ENCODE data around the gene RAPGEF4. TPM values are rescaled to one million over a fixed set of nuclear protein-coding genes. Genes with fewer than 3 reads are reported as not detected.

The RAPGEF4 gene
- polyA plus RNA-seq, 2 donors, result 1.7 to 3.1 TPM

- Histone ChIP-seq H3K36me3 (ENCODE audit: control insufficient read depth in 2 of 2, insufficient read depth in 2 of 2, low read length in 1 of 2) (no peaks in the 10 kb centered on the region), H3K4me3 (ENCODE audit: low read depth in 1 of 2, low read length in 2 of 2) (no peak overlapping the region), H3K9me3 (ENCODE audit: control insufficient read depth in 2 of 2, insufficient read depth in 1 of 2, low read depth in 1 of 2, low read length in 1 of 2) (no peaks in the 10 kb centered on the region), H3K27me3 (ENCODE audit: control insufficient read depth in 1 of 2, insufficient read depth in 2 of 2, low read length in 2 of 2) (no peaks in the 10 kb centered on the region), H3K4me1 (ENCODE audit: control insufficient read depth in 2 of 2, insufficient read depth in 2 of 2, low read length in 1 of 2) (no peaks in the 10 kb centered on the region), H3K27ac (ENCODE audit: low read depth in 2 of 2, low read length in 1 of 2) (no peak overlapping the region)
- whole genome bisulfite sequencing, 2 donors, result 93% methylated on average over 2 of the region's 2 CpGs
These were observed 10.4 kb upstream of the RAPGEF4 start for GRCh38 chr2:172725284-172725683.

- WGBS, 2 donors, result 73 to 80% methylated on average over 3 of the region's 3 CpGs
- Histone ChIP-seq H3K4me1 (ENCODE audit: control insufficient read depth in 2 of 2, insufficient read depth in 2 of 2, low read length in 1 of 2) (no peaks in the 10 kb centered on the region), H3K4me3 (ENCODE audit: low read depth in 1 of 2, low read length in 2 of 2) (no peak overlapping the region), H3K27me3 (ENCODE audit: control insufficient read depth in 1 of 2, insufficient read depth in 2 of 2, low read length in 2 of 2) (peaks cover 0 to 1% of the 10 kb centered on the region in 2 donors), H3K36me3 (ENCODE audit: control insufficient read depth in 2 of 2, insufficient read depth in 2 of 2, low read length in 1 of 2) (no peaks in the 10 kb centered on the region), H3K9me3 (ENCODE audit: control insufficient read depth in 2 of 2, insufficient read depth in 1 of 2, low read depth in 1 of 2, low read length in 1 of 2) (no peaks in the 10 kb centered on the region), H3K27ac (ENCODE audit: low read depth in 2 of 2, low read length in 1 of 2) (no peak overlapping the region)
These were observed 9.9 kb upstream of the RAPGEF4 start for GRCh38 chr2:172725746-172726145.

- WGBS, 2 donors, result 72 to 79% methylated on average over 8 of the region's 8 CpGs
- H3K27ac ChIP-seq (ENCODE audit: low read depth in 2 of 2, low read length in 1 of 2), result no peak overlapping the region
- H3K4me1 ChIP-seq (ENCODE audit: control insufficient read depth in 2 of 2, insufficient read depth in 2 of 2, low read length in 1 of 2), result no peaks in the 10 kb centered on the region
- H3K4me3 ChIP-seq (ENCODE audit: low read depth in 1 of 2, low read length in 2 of 2), result no peak overlapping the region
- H3K9me3 ChIP-seq (ENCODE audit: control insufficient read depth in 2 of 2, insufficient read depth in 1 of 2, low read depth in 1 of 2, low read length in 1 of 2), result no peaks in the 10 kb centered on the region
- no peaks in the 10 kb centered on the region for H3K36me3 ChIP-seq (ENCODE audit: control insufficient read depth in 2 of 2, insufficient read depth in 2 of 2, low read length in 1 of 2)
- peaks cover 0 to 3% of the 10 kb centered on the region in 2 donors for H3K27me3 ChIP-seq (ENCODE audit: control insufficient read depth in 1 of 2, insufficient read depth in 2 of 2, low read length in 2 of 2)
These were observed 9.4 kb upstream of the RAPGEF4 start for GRCh38 chr2:172726172-172726735.

GRCh38 chr2:172730411-172730810, 5.2 kb upstream of the RAPGEF4 start:
- 95% methylated on average over 2 of the region's 2 CpGs for WGBS, 2 donors
- no peak overlapping the region for H3K27ac ChIP-seq (ENCODE audit: low read depth in 2 of 2, low read length in 1 of 2)
- H3K27me3 ChIP-seq (ENCODE audit: control insufficient read depth in 1 of 2, insufficient read depth in 2 of 2, low read length in 2 of 2), result peaks cover 0 to 3% of the 10 kb centered on the region in 2 donors
- H3K4me3 ChIP-seq (ENCODE audit: low read depth in 1 of 2, low read length in 2 of 2), result no peak overlapping the region
- H3K9me3 ChIP-seq (ENCODE audit: control insufficient read depth in 2 of 2, insufficient read depth in 1 of 2, low read depth in 1 of 2, low read length in 1 of 2), result no peaks in the 10 kb centered on the region
- no peaks in the 10 kb centered on the region for H3K36me3 ChIP-seq (ENCODE audit: control insufficient read depth in 2 of 2, insufficient read depth in 2 of 2, low read length in 1 of 2)
- peaks cover 0 to 3% of the 10 kb centered on the region in 2 donors for H3K4me1 ChIP-seq (ENCODE audit: control insufficient read depth in 2 of 2, insufficient read depth in 2 of 2, low read length in 1 of 2)

GRCh38 chr2:172734711-172735581, 699 bp upstream of the RAPGEF4 start:
- H3K4me1 ChIP-seq (ENCODE audit: control insufficient read depth in 2 of 2, insufficient read depth in 2 of 2, low read length in 1 of 2), result peaks cover 3 to 5% of the 10 kb centered on the region in 2 donors
- peak overlapping the region; percentile 42 to 66 for H3K4me3 ChIP-seq (ENCODE audit: low read depth in 1 of 2, low read length in 2 of 2)
- peaks cover 0 to 7% of the 10 kb centered on the region in 2 donors for H3K27me3 ChIP-seq (ENCODE audit: control insufficient read depth in 1 of 2, insufficient read depth in 2 of 2, low read length in 2 of 2)
- WGBS, 2 donors, result 38 to 41% methylated on average over 24 of the region's 24 CpGs
- no peaks in the 10 kb centered on the region for H3K9me3 ChIP-seq (ENCODE audit: control insufficient read depth in 2 of 2, insufficient read depth in 1 of 2, low read depth in 1 of 2, low read length in 1 of 2)
- H3K36me3 ChIP-seq (ENCODE audit: control insufficient read depth in 2 of 2, insufficient read depth in 2 of 2, low read length in 1 of 2), result no peaks in the 10 kb centered on the region
- H3K27ac ChIP-seq (ENCODE audit: low read depth in 2 of 2, low read length in 1 of 2), result no peak overlapping the region

- peaks cover 3 to 5% of the 10 kb centered on the region in 2 donors for H3K4me1 ChIP-seq (ENCODE audit: control insufficient read depth in 2 of 2, insufficient read depth in 2 of 2, low read length in 1 of 2)
- no peaks in the 10 kb centered on the region for H3K9me3 ChIP-seq (ENCODE audit: control insufficient read depth in 2 of 2, insufficient read depth in 1 of 2, low read depth in 1 of 2, low read length in 1 of 2)
- 33 to 35% methylated on average over 16 of the region's 16 CpGs for WGBS, 2 donors
- H3K36me3 ChIP-seq (ENCODE audit: control insufficient read depth in 2 of 2, insufficient read depth in 2 of 2, low read length in 1 of 2), result no peaks in the 10 kb centered on the region
- no peak overlapping the region for H3K27ac ChIP-seq (ENCODE audit: low read depth in 2 of 2, low read length in 1 of 2)
- H3K27me3 ChIP-seq (ENCODE audit: control insufficient read depth in 1 of 2, insufficient read depth in 2 of 2, low read length in 2 of 2), result peaks cover 0 to 5% of the 10 kb centered on the region in 2 donors
- peak overlapping the region; percentile 42 to 66 for H3K4me3 ChIP-seq (ENCODE audit: low read depth in 1 of 2, low read length in 2 of 2)
These were observed 954 bp downstream of the RAPGEF4 start for GRCh38 chr2:172736424-172737174.

- Histone ChIP-seq H3K4me1 (ENCODE audit: control insufficient read depth in 2 of 2, insufficient read depth in 2 of 2, low read length in 1 of 2) (peaks cover 3 to 5% of the 10 kb centered on the region in 2 donors), H3K9me3 (ENCODE audit: control insufficient read depth in 2 of 2, insufficient read depth in 1 of 2, low read depth in 1 of 2, low read length in 1 of 2) (no peaks in the 10 kb centered on the region), H3K4me3 (ENCODE audit: low read depth in 1 of 2, low read length in 2 of 2) (no peak overlapping the region), H3K27ac (ENCODE audit: low read depth in 2 of 2, low read length in 1 of 2) (no peak overlapping the region), H3K27me3 (ENCODE audit: control insufficient read depth in 1 of 2, insufficient read depth in 2 of 2, low read length in 2 of 2) (peaks cover 0 to 5% of the 10 kb centered on the region in 2 donors), H3K36me3 (ENCODE audit: control insufficient read depth in 2 of 2, insufficient read depth in 2 of 2, low read length in 1 of 2) (no peaks in the 10 kb centered on the region)
- WGBS, 2 donors, result 70 to 82% methylated on average over 7 of the region's 7 CpGs
These were observed 4.1 kb downstream of the RAPGEF4 start for GRCh38 chr2:172739661-172740266.

- no peaks in the 10 kb centered on the region for H3K9me3 ChIP-seq (ENCODE audit: control insufficient read depth in 2 of 2, insufficient read depth in 1 of 2, low read depth in 1 of 2, low read length in 1 of 2)
- peaks cover 0 to 5% of the 10 kb centered on the region in 2 donors for H3K27me3 ChIP-seq (ENCODE audit: control insufficient read depth in 1 of 2, insufficient read depth in 2 of 2, low read length in 2 of 2)
- no peak overlapping the region for H3K4me3 ChIP-seq (ENCODE audit: low read depth in 1 of 2, low read length in 2 of 2)
- H3K27ac ChIP-seq (ENCODE audit: low read depth in 2 of 2, low read length in 1 of 2), result no peak overlapping the region
- no peaks in the 10 kb centered on the region for H3K36me3 ChIP-seq (ENCODE audit: control insufficient read depth in 2 of 2, insufficient read depth in 2 of 2, low read length in 1 of 2)
- 81 to 87% methylated on average over 5 of the region's 5 CpGs for WGBS, 2 donors
- peaks cover 3% of the 10 kb centered on the region in 2 donors for H3K4me1 ChIP-seq (ENCODE audit: control insufficient read depth in 2 of 2, insufficient read depth in 2 of 2, low read length in 1 of 2)
These were observed 5.2 kb downstream of the RAPGEF4 start for GRCh38 chr2:172740856-172741255.

GRCh38 chr2:172742931-172743540, 7.4 kb downstream of the RAPGEF4 start:
- Histone ChIP-seq H3K27me3 (ENCODE audit: control insufficient read depth in 1 of 2, insufficient read depth in 2 of 2, low read length in 2 of 2) (no peaks in the 10 kb centered on the region), H3K4me3 (ENCODE audit: low read depth in 1 of 2, low read length in 2 of 2) (no peak overlapping the region), H3K27ac (ENCODE audit: low read depth in 2 of 2, low read length in 1 of 2) (no peak overlapping the region), H3K9me3 (ENCODE audit: control insufficient read depth in 2 of 2, insufficient read depth in 1 of 2, low read depth in 1 of 2, low read length in 1 of 2) (no peaks in the 10 kb centered on the region), H3K36me3 (ENCODE audit: control insufficient read depth in 2 of 2, insufficient read depth in 2 of 2, low read length in 1 of 2) (no peaks in the 10 kb centered on the region), H3K4me1 (ENCODE audit: control insufficient read depth in 2 of 2, insufficient read depth in 2 of 2, low read length in 1 of 2) (no peaks in the 10 kb centered on the region)
- WGBS, 2 donors, result 68 to 77% methylated on average over 9 of the region's 9 CpGs

Measured in esophagus (tissue), 2 donors.